ENCODE measurements around the gene CLDN7. TPM values are rescaled to one million over a fixed set of nuclear protein-coding genes. Genes with fewer than 3 reads are reported as not detected.
A peak's percentile ranks its signal among the peaks of the same experiment; 100 is the strongest.

The CLDN7 gene
- total RNA-seq, 1 donor from 2014 or later = 0.42 TPM

GRCh38 chr17:7211491-7212273, 50.6 kb downstream of the CLDN7 start:
- DNase-seq (ENCODE audit: low spot score) = no peak
- Mint-ChIP-seq H3K4me3 (ENCODE audit: unreplicated experiment) (no peak overlapping the region), H3K27ac (ENCODE audit: unreplicated experiment) (no peak overlapping the region), H3K4me1 (ENCODE audit: low read depth) (peaks cover 37% of the 10 kb centered on the region), H3K9me3 (ENCODE audit: low read depth) (no peaks in the 10 kb centered on the region), H3K27me3 (ENCODE audit: low read depth) (no peaks in the 10 kb centered on the region), H3K36me3 (ENCODE audit: low read depth) (no peaks in the 10 kb centered on the region)
- no peak for TF ChIP-seq CTCF (IDR thresholded peaks at IDR 0.05)

Small RNA genes lying within 50 kb of the gene (microRNA-seq; reads per million reads assigned to microRNA genes)
- 4,523 reads per million, percentile 90 among the genes with 10 or more reads in this experiment for gene MIR324 (ENCODE audit: borderline number of aligned reads)

Other genes with a start within 250 kb of the CLDN7 start
- 241 to 266 TPM (median 259 TPM) in 3 replicates for gene RNASEK, start 249.9 kb downstream of the CLDN7 start, total RNA-seq
- not detected in 3 replicates for gene BCL6B, start 239.4 kb downstream of the CLDN7 start, total RNA-seq
- gene SLC16A13, start 226.5 kb downstream of the CLDN7 start, total RNA-seq = 3.5 to 5.4 TPM (median 4.8 TPM) in 3 replicates
- 0.41 to 0.85 TPM (median 0.47 TPM) in 3 replicates for gene SLC16A11, start 218.4 kb downstream of the CLDN7 start, total RNA-seq
- not detected in 3 replicates for gene CLEC10A, start 182.2 kb downstream of the CLDN7 start, total RNA-seq
- not detected in 3 replicates for gene ASGR2, start 147.7 kb downstream of the CLDN7 start, total RNA-seq
- gene ASGR1, start 83.1 kb downstream of the CLDN7 start, total RNA-seq = 0.46 to 1.9 TPM (median 0.97 TPM) in 3 replicates
- gene DLG4, start 42.6 kb downstream of the CLDN7 start, total RNA-seq = 28.3 to 34.4 TPM (median 31.3 TPM) in 3 replicates
- 427 to 584 TPM (median 454 TPM) in 3 replicates for gene ACADVL, start 42.5 kb downstream of the CLDN7 start, total RNA-seq
- gene DVL2, start 28.0 kb downstream of the CLDN7 start, total RNA-seq = 58.8 to 65.2 TPM (median 59.5 TPM) in 3 replicates
- 49.5 to 57.8 TPM (median 53.1 TPM) in 3 replicates for gene PHF23, start 23.0 kb downstream of the CLDN7 start, total RNA-seq
- 449 to 459 TPM (median 455 TPM) in 3 replicates for gene GABARAP, start 20.0 kb downstream of the CLDN7 start, total RNA-seq
- 105 to 118 TPM (median 111 TPM) in 3 replicates for gene CTDNEP1, start 10.7 kb downstream of the CLDN7 start, total RNA-seq
- gene ELP5, start 10.3 kb downstream of the CLDN7 start, total RNA-seq = 24.9 to 32.7 TPM (median 25.8 TPM) in 3 replicates
- 0.15 to 0.38 TPM (median 0.30 TPM) in 3 replicates for gene SLC2A4, start 19.2 kb upstream of the CLDN7 start, total RNA-seq
- gene YBX2, start 32.2 kb upstream of the CLDN7 start, total RNA-seq = 0.56 to 0.57 TPM in 2 of 3 replicates, not detected in the other
- gene EIF5A, start 45.1 kb upstream of the CLDN7 start, total RNA-seq = 364 to 494 TPM (median 376 TPM) in 3 replicates
- gene GPS2, start 52.9 kb upstream of the CLDN7 start, total RNA-seq = 43.9 to 64.9 TPM (median 55.3 TPM) in 3 replicates
- 28.0 to 43.3 TPM (median 32.4 TPM) in 3 replicates for gene NEURL4, start 66.9 kb upstream of the CLDN7 start, total RNA-seq
- 2.9 to 6.8 TPM (median 3.7 TPM) in 3 replicates for gene ACAP1, start 74.1 kb upstream of the CLDN7 start, total RNA-seq
- 16.6 to 23.3 TPM (median 23.0 TPM) in 3 replicates for gene KCTD11, start 89.7 kb upstream of the CLDN7 start, total RNA-seq
- gene TMEM95, start 92.7 kb upstream of the CLDN7 start, total RNA-seq = not detected in 3 replicates
- 0.22 to 0.72 TPM in 2 of 3 replicates, not detected in the other for gene TNK1, start 118.6 kb upstream of the CLDN7 start, total RNA-seq
- gene PLSCR3, start 132.0 kb upstream of the CLDN7 start, total RNA-seq = 79.8 to 82.6 TPM (median 81.5 TPM) in 3 replicates
- gene TMEM256, start 141.6 kb upstream of the CLDN7 start, total RNA-seq = 32.8 to 42.8 TPM (median 34.3 TPM) in 3 replicates
- gene NLGN2, start 145.4 kb upstream of the CLDN7 start, total RNA-seq = 45.2 to 49.8 TPM (median 46.7 TPM) in 3 replicates
- not detected in 3 replicates for gene SPEM1, start 157.8 kb upstream of the CLDN7 start, total RNA-seq
- not detected in 3 replicates for gene SPEM2, start 163.1 kb upstream of the CLDN7 start, total RNA-seq
- gene SPEM3, start 166.4 kb upstream of the CLDN7 start, total RNA-seq = not detected in 3 replicates
- gene TMEM102, start 173.0 kb upstream of the CLDN7 start, total RNA-seq = 6.9 to 9.1 TPM (median 7.7 TPM) in 3 replicates
- gene FGF11, start 177.0 kb upstream of the CLDN7 start, total RNA-seq = 5.0 to 6.0 TPM (median 5.1 TPM) in 3 replicates
- 12.2 to 14.0 TPM (median 12.6 TPM) in 3 replicates for gene CHRNB1, start 182.6 kb upstream of the CLDN7 start, total RNA-seq
- gene ZBTB4, start 217.2 kb upstream of the CLDN7 start, total RNA-seq = 50.9 to 51.9 TPM (median 51.0 TPM) in 3 replicates
- gene SLC35G6, start 219.0 kb upstream of the CLDN7 start, total RNA-seq = not detected in 3 replicates
- 113 to 121 TPM (median 115 TPM) in 3 replicates for gene POLR2A, start 221.9 kb upstream of the CLDN7 start, total RNA-seq

All from chondrocyte (in vitro differentiated cells).